ENCODE measurements around the gene PDHA1. TPM values are rescaled to one million over a fixed set of nuclear protein-coding genes. Genes with fewer than 3 reads are reported as not detected.

PDHA1 gene
- total RNA-seq, 4 donors from 2014 or later = 62.5 to 87.2 (median 73.6) TPM

DNA sequence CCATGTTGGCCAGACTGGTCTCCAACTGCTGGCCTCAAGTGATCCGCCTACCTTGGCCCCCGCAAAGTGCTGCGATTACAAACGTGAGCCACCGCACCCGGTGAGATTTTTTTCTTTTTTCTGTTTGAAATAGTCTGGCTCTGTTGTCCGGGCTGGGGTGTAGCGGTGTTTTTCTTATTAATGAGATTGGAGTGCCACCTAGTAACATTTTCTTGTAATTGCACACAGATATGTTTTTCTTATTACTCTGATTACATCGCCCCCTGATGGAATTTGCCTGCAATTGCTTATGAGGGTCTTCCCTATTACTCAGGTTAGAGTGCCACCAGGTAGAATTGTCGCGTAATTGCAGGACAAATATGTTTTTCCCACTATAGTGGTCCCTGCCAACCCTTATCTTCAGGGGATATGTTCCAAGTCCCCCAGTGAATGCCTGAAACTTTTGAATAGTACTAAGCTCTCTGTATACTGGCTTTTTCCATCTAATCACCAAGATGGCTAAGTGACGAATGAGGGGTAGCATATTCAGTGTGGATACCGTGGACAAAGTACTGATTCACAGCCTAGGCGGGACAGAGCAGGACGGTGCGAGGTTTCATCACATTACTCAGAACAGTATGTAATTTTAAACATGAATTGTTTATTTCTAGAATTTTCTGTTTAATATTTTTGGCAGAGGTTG is 8.6 kb upstream of the PDHA1 start:
- intact Hi-C loops (cut with DNase I; ENCODE audit: low total_unique reads) = loop anchor here (10.0 kb wide), 1 partner anchor 940 kb away; no protein-coding TSS in a partner anchor
- 67 to 79% methylated on average over 16 of the region's 16 CpGs for WGBS, 2 donors
- DNase-seq (ENCODE audit: low spot score in 2 of 2) = no peak
- no peak overlapping the region for H3K4me3 ChIP-seq (ENCODE audit: low read depth, poor library complexity, severe bottlenecking)
- TF ChIP-seq POLR2A (IDR thresholded peaks at IDR 0.05) = no peak
- TF ChIP-seq, protein P1, sequence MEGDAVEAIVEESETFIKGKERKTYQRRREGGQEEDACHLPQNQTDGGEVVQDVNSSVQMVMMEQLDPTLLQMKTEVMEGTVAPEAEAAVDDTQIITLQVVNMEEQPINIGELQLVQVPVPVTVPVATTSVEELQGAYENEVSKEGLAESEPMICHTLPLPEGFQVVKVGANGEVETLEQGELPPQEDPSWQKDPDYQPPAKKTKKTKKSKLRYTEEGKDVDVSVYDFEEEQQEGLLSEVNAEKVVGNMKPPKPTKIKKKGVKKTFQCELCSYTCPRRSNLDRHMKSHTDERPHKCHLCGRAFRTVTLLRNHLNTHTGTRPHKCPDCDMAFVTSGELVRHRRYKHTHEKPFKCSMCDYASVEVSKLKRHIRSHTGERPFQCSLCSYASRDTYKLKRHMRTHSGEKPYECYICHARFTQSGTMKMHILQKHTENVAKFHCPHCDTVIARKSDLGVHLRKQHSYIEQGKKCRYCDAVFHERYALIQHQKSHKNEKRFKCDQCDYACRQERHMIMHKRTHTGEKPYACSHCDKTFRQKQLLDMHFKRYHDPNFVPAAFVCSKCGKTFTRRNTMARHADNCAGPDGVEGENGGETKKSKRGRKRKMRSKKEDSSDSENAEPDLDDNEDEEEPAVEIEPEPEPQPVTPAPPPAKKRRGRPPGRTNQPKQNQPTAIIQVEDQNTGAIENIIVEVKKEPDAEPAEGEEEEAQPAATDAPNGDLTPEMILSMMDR (IDR thresholded peaks at IDR 0.05) = no peak

GRCh38 chrX:19342331-19342906 is 1.3 kb upstream of the PDHA1 start:
- no peak overlapping the region for H3K4me3 ChIP-seq (ENCODE audit: low read depth, poor library complexity, severe bottlenecking)
- TF ChIP-seq POLR2A (IDR thresholded peaks at IDR 0.05) = no peak
- TF ChIP-seq, protein P1 (IDR thresholded peaks at IDR 0.05) = no peak
- 57 to 60% methylated on average over 6 of the region's 6 CpGs for WGBS, 2 donors
- intact Hi-C loops (cut with DNase I; ENCODE audit: low total_unique reads) = no loop called here
- no peak for DNase-seq (ENCODE audit: low spot score in 2 of 2)

DNA sequence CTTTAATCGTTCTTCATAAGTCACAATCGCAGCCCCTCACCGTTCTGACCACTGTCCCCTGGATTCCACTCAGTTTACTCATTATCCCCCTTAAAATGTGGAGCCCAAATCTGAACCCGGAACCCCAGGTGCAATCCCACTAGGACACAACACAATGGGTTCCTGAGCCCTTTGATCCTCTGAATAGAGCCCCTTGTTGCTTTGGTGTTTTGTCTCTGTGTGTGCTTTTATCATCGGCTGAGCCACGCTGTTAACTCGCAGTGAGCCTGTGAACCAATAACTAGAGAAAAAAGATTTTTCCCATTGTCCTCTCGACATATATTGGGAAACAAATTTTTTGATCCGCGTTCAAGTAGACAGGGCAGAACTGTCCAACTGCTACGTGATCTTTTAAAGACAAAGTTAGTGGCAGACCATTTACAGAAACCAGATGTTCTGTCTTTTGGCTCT is 617 bp upstream of the PDHA1 start:
- DNase-seq (ENCODE audit: low spot score in 2 of 2) = no peak
- WGBS, 2 donors = 30 to 57% methylated on average over 11 of the region's 11 CpGs
- no peak overlapping the region for H3K4me3 ChIP-seq (ENCODE audit: low read depth, poor library complexity, severe bottlenecking)
- TF ChIP-seq, protein P1 (IDR thresholded peaks at IDR 0.05) = no peak
- no peak for TF ChIP-seq POLR2A (IDR thresholded peaks at IDR 0.05)
- intact Hi-C loops (cut with DNase I; ENCODE audit: low total_unique reads) = no loop called here

GRCh38 chrX:19344661-19345060 is 934 bp downstream of the PDHA1 start:
- intact Hi-C loops (cut with DNase I; ENCODE audit: low total_unique reads) = no loop called here
- no peak overlapping the region for H3K4me3 ChIP-seq (ENCODE audit: low read depth, poor library complexity, severe bottlenecking)
- no peak for TF ChIP-seq POLR2A (IDR thresholded peaks at IDR 0.05)
- TF ChIP-seq, protein P1 (IDR thresholded peaks at IDR 0.05) = no peak
- no peak for DNase-seq (ENCODE audit: low spot score in 2 of 2)
- WGBS, 2 donors = 9 to 43% methylated on average over 7 to 10 of the region's 10 CpGs

DNA sequence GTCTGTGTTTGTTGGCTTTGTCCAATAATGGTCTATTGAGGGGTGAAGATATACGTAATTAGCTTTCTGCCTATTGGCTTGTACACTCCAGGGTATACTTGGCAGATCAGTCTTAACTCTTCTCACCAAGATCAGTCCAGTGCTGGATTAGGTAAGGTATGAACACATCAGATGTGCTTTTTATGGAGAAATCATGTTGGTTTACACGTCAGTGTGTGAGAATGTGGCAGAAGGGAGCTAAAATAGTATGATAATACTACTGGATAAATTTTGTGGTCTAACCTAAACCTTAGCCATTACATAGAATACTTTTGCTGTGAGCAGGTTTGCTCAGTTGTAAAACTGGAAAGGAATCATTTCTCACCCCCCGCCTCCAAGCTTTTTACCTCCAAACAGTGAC is 4.2 kb downstream of the PDHA1 start:
- no peak for DNase-seq (ENCODE audit: low spot score in 2 of 2)
- no peak overlapping the region for H3K4me3 ChIP-seq (ENCODE audit: low read depth, poor library complexity, severe bottlenecking)
- intact Hi-C loops (cut with DNase I; ENCODE audit: low total_unique reads) = no loop called here
- TF ChIP-seq, protein P1 (IDR thresholded peaks at IDR 0.05) = no peak
- TF ChIP-seq POLR2A (IDR thresholded peaks at IDR 0.05) = no peak
- WGBS, 2 donors = 61 to 80% methylated on average over 3 of the region's 3 CpGs

Measured in lower leg skin (tissue), 4 donors.